Calu3 (cell line): ENCODE results near the gene ZNF799. TPM values are rescaled to one million over a fixed set of nuclear protein-coding genes. Genes with fewer than 3 reads are reported as not detected.
"Not testable (repeated sequence)": the region's sequence is repeated elsewhere in the genome, so short reads cannot be mapped to it uniquely, and the experiment has no call there.

Source experiments
- BruUV-seq: library from RNA; stranded (reverse); fragments of 400-500 nt; replicated peaks from 2 replicates; lab custom pipeline; 2021; lab: Mats Ljungman, UMichigan
- CTCF ChIA-PET: fragments of 300-600 bp; sonication (Branson Sonifier 250); formaldehyde crosslinking; loops from one replicate; lab custom pipeline; 2022; ENCODE audit warnings: antibody characterized with exemption; lab: Charles Lee
- DNase-seq: peaks from one replicate; pipeline ENCODE4 v3.0.0; 2022
- H3K27ac Mint-ChIP-seq: one replicate; pipeline ENCODE4 v1.8.0; 2022; ENCODE audit warnings: mixed read lengths; ENCODE audit not compliant: unreplicated experiment
- H3K27me3 Mint-ChIP-seq: one replicate; pipeline ENCODE4 v1.8.0; 2022; ENCODE audit warnings: mixed read lengths; ENCODE audit not compliant: unreplicated experiment
- H3K36me3 Mint-ChIP-seq: one replicate; pipeline ENCODE4 v1.8.0; 2022; ENCODE audit warnings: mild to moderate bottlenecking, moderate library complexity, mixed read lengths; ENCODE audit not compliant: insufficient read depth, unreplicated experiment
- H3K4me1 Mint-ChIP-seq: one replicate; pipeline ENCODE4 v1.8.0; 2022; ENCODE audit warnings: mild to moderate bottlenecking, low read depth, mixed read lengths; ENCODE audit not compliant: unreplicated experiment
- H3K4me3 Mint-ChIP-seq: one replicate; pipeline ENCODE4 v1.8.0; 2022; ENCODE audit warnings: mild to moderate bottlenecking, low read depth, moderate library complexity, mixed read lengths; ENCODE audit not compliant: unreplicated experiment
- H3K9me3 Mint-ChIP-seq: one replicate; pipeline ENCODE4 v1.8.0; 2022; ENCODE audit warnings: low read depth, mixed read lengths; ENCODE audit not compliant: unreplicated experiment
- CTCF ChIP-seq: fragments of 200-600 bp; IDR thresholded peaks from one replicate; pipeline ENCODE4 v1.8.0; 2022; ENCODE audit warnings: antibody characterized with exemption; ENCODE audit not compliant: unreplicated experiment
- intact Hi-C: fragments of 100-400 bp; cut with micrococcal nuclease; formaldehyde crosslinking; loops from one replicate; pipeline ENCODE4 v1.10.0; 2022; ENCODE audit not compliant: unreplicated experiment
- total RNA-seq: library from RNA; stranded (reverse); gene quantifications from 2 replicates; pipeline ENCODE4 v1.2.3, GENCODE V29; 2022

The ZNF799 gene
- total RNA-seq, 1 experiment from 2014 or later, result 5.1 TPM

GRCh38 chr19:12365236-12366162, 35.6 kb downstream of the ZNF799 start, which contains the start of gene ZNF442:
Gene ZNF442 (minus strand): TSS chr19:12365683. CDS start chr19:12363631, 2,052 bp downstream.
- intact Hi-C loops, result no loop called here

GRCh38 chr19:12364391-12365235, 36.5 kb downstream of the ZNF799 start:
- CTCF ChIA-PET, result interaction anchor here (0.8 to 1.0 kb wide), 4 partner anchors 31 to 567 kb away, joined by 3 to 5 read pairs (median 3); partner anchors contain the start of genes ZNF136, ZNF20 and ZNF563
- intact Hi-C loops, result no loop called here
- TF ChIP-seq CTCF, result no peak
- H3K27me3 Mint-ChIP-seq, result no peaks in the 10 kb centered on the region
- H3K4me1 Mint-ChIP-seq, result no peaks in the 10 kb centered on the region
- peaks cover 15% of the 10 kb centered on the region for H3K36me3 Mint-ChIP-seq
- no TSS peak for BruUV-seq
- H3K27ac Mint-ChIP-seq, result peak overlapping the region; percentile 36
- DNase-seq, result peak; percentile 2
- H3K9me3 Mint-ChIP-seq, result peaks cover 5% of the 10 kb centered on the region
- H3K4me3 Mint-ChIP-seq, result peak overlapping the region; percentile 72

More at GRCh38 chr19:12365236-12366162, 35.6 kb downstream of the ZNF799 start, which contains the start of gene ZNF442:
- H3K4me3 Mint-ChIP-seq, result peak within 1 kb of the TSS; percentile 72
- H3K4me1 Mint-ChIP-seq, result no peaks in the 10 kb centered on the region
- no peaks in the 10 kb centered on the region for H3K27me3 Mint-ChIP-seq
- peaks cover 15% of the 10 kb centered on the region for H3K36me3 Mint-ChIP-seq
- peaks cover 5% of the 10 kb centered on the region for H3K9me3 Mint-ChIP-seq
- TF ChIP-seq CTCF, result no peak
- DNase-seq, result peak; percentile 86
- H3K27ac Mint-ChIP-seq, result peak within 1 kb of the TSS; percentile 36
- no TSS peak for BruUV-seq
- CTCF ChIA-PET, result interaction anchor here (0.6 to 1.0 kb wide), 9 partner anchors 32 to 706 kb away, joined by 3 to 5 read pairs (median 3); partner anchors contain the start of genes ZNF136, ZNF20, ZNF563 and ZNF799

- CTCF ChIA-PET, result interaction anchor here (0.7 kb wide), 1 partner anchor 761 kb away, joined by 8 read pairs; no protein-coding TSS in a partner anchor
- DNase-seq, H3K27me3 Mint-ChIP-seq, H3K27ac Mint-ChIP-seq, H3K4me1 Mint-ChIP-seq, H3K4me3 Mint-ChIP-seq, intact Hi-C loops, BruUV-seq, H3K9me3 Mint-ChIP-seq: not testable (repeated sequence)
- H3K36me3 Mint-ChIP-seq, result peaks cover 15% of the 10 kb centered on the region
Observed at GRCh38 chr19:12362236-12362635, 38.8 kb downstream of the ZNF799 start.

- no TSS peak for BruUV-seq
- no peaks in the 10 kb centered on the region for H3K27me3 Mint-ChIP-seq
- no peak for TF ChIP-seq CTCF
- no peak overlapping the region for H3K27ac Mint-ChIP-seq
- no peak for DNase-seq
- H3K4me1 Mint-ChIP-seq, result no peaks in the 10 kb centered on the region
- CTCF ChIA-PET, result no interaction called here
- H3K36me3 Mint-ChIP-seq, result no peaks in the 10 kb centered on the region
- intact Hi-C loops, result no loop called here
- no peak overlapping the region for H3K4me3 Mint-ChIP-seq
- H3K9me3 Mint-ChIP-seq, result peaks cover 2% of the 10 kb centered on the region
Observed at GRCh38 chr19:12353375-12353774, 47.7 kb downstream of the ZNF799 start.
